HCT116 (cell line): ENCODE results near the gene CNTNAP2. TPM values are rescaled to one million over a fixed set of nuclear protein-coding genes. Genes with fewer than 3 reads are reported as not detected.

Source experiments
- ATAC-seq: fragments of 200-7000 bp; cut with Tn5 transposase; 2 replicates; pipeline ENCODE4 v1.9.1; 2020; ENCODE audit warnings: mild to moderate bottlenecking, moderate library complexity
- BruUV-seq: library from RNA; stranded (reverse); fragments of 400-500 nt; replicated peaks from 2 replicates; lab custom pipeline; 2021; lab: Mats Ljungman, UMichigan
- CTCF ChIA-PET: fragments of 300-600 bp; sonication (Branson Sonifier 250); formaldehyde crosslinking; loops from one replicate; lab custom pipeline; 2021; ENCODE audit warnings: antibody characterized with exemption; lab: Charles Lee
- POLR2A ChIA-PET: fragments of 300-600, 350-600 bp; sonication (Branson Sonifier 250); formaldehyde crosslinking; loops from one replicate; lab custom pipeline; 2021; ENCODE audit warnings: antibody characterized with exemption; lab: Charles Lee
- RAD21 ChIA-PET, 2 experiments: fragments of 300-600 bp; sonication (Branson Sonifier 250); formaldehyde crosslinking; loops; one replicate each; lab custom pipeline; 2023; ENCODE audit warnings: low total read pairs in 2 of 2; ENCODE audit not compliant: uncharacterized antibody in 2 of 2, unreplicated experiment in 2 of 2, low non-redundant PET in 1 of 2; lab: Charles Lee
- DNase-seq: peaks from one replicate; pipeline ENCODE4 v3.0.0-alpha.2; 2010; ENCODE audit warnings: low read depth, low spot score
- H2AFZ ChIP-seq: fragments of 200-600 bp; shearing (Covaris generic), sonication (generic); 2 replicates; pipeline ENCODE4 v1.6.1; 2017; ENCODE audit warnings: low read depth, mixed run types, mixed read lengths, antibody characterized with exemption, low read length; ENCODE audit not compliant: poor library complexity, severe bottlenecking
- H3K27ac ChIP-seq: 2 replicates; pipeline ENCODE4 v1.5.1; 2012; ENCODE audit warnings: low read depth, low read length
- H3K27me3 ChIP-seq: fragments of 200-600 bp; sonication (generic); 2 replicates; pipeline ENCODE4 v1.6.1; 2016; ENCODE audit warnings: mixed run types, low read length, mixed read lengths; ENCODE audit not compliant: insufficient read depth
- H3K36me3 ChIP-seq, 2 experiments: fragments of 200-500 bp in 1 of 2; fragments of 200-600 bp in 1 of 2; sonication (Bioruptor generic) in 1 of 2; sonication (generic) in 1 of 2; 2 replicates each; pipeline versions ENCODE4 v1.5.1 to v1.6.1; 2014 to 2016; ENCODE audit warnings: low read length in 2 of 2, inconsistent platforms in 1 of 2, mixed read lengths in 1 of 2, mixed run types in 1 of 2; ENCODE audit not compliant: insufficient read depth in 2 of 2, control insufficient read depth in 1 of 2
- H3K4me1 ChIP-seq, 2 experiments: fragments of 200-600 bp in 1 of 2; sonication (generic) in 1 of 2; 2 replicates each; pipeline versions ENCODE4 v1.5.1 to v1.6.1; 2012 to 2017; ENCODE audit warnings: low read length in 2 of 2, inconsistent platforms in 1 of 2, mild to moderate bottlenecking in 1 of 2, mixed read lengths in 1 of 2, mixed run types in 1 of 2, moderate library complexity in 1 of 2; ENCODE audit not compliant: insufficient read depth in 2 of 2, control insufficient read depth in 1 of 2
- H3K4me2 ChIP-seq: fragments of 200-600 bp; sonication (generic); 2 replicates; pipeline ENCODE4 v1.6.1; 2017; ENCODE audit warnings: mixed run types, low read length, mixed read lengths
- H3K4me3 ChIP-seq, 2 experiments: fragments of 200-600 bp in 1 of 2; sonication (generic) in 1 of 2; replicated peaks in 1 of 2; 2 replicates each; pipeline ENCODE4 v1.5.1; 2011 to 2016; ENCODE audit warnings: low read length in 2 of 2, control low read depth in 1 of 2, low read depth in 1 of 2, mild to moderate bottlenecking in 1 of 2, mixed read lengths in 1 of 2, mixed run types in 1 of 2
- H3K79me2 ChIP-seq: fragments of 200-600 bp; sonication (generic); 2 replicates; pipeline ENCODE4 v1.6.1; 2017; ENCODE audit warnings: mild to moderate bottlenecking, mixed run types, low read length, moderate library complexity, mixed read lengths; ENCODE audit not compliant: insufficient read depth
- H3K9ac ChIP-seq: fragments of 200-600 bp; sonication (generic); 2 replicates; pipeline ENCODE4 v1.6.1; 2016; ENCODE audit warnings: low read length, mixed read lengths
- H3K9me2 ChIP-seq: fragments of 200-600 bp; sonication (generic), shearing (Covaris generic); 2 replicates; pipeline ENCODE4 v1.6.1; 2017; ENCODE audit warnings: mixed run types, mild to moderate bottlenecking, moderate library complexity; ENCODE audit not compliant: insufficient read depth
- H3K9me3 ChIP-seq, 2 experiments: fragments of 200-500 bp in 1 of 2; fragments of 200-600 bp in 1 of 2; sonication (Bioruptor generic) in 1 of 2; sonication (generic) in 1 of 2; 2 replicates each; pipeline ENCODE4 v1.6.1; 2014 to 2017; ENCODE audit warnings: low read length in 2 of 2, mixed read lengths in 2 of 2, inconsistent platforms in 1 of 2, low read depth in 1 of 2, mild to moderate bottlenecking in 1 of 2, mixed run types in 1 of 2, moderate library complexity in 1 of 2; ENCODE audit not compliant: control insufficient read depth in 1 of 2, insufficient read depth in 1 of 2
- H4K20me1 ChIP-seq: fragments of 200-600 bp; sonication (generic), shearing (Covaris generic); 2 replicates; pipeline ENCODE4 v1.6.1; 2017; ENCODE audit warnings: mixed run types, mild to moderate bottlenecking, moderate library complexity; ENCODE audit not compliant: insufficient read depth
- CEBPB ChIP-seq: IDR thresholded peaks from 2 replicates; pipeline ENCODE4 v1.6.1; 2012; ENCODE audit warnings: low read depth
- SRF ChIP-seq: IDR thresholded peaks from 2 replicates; pipeline ENCODE4 v1.6.1; 2012; ENCODE audit warnings: low read depth
- TCF7L2 ChIP-seq: IDR thresholded peaks from 2 replicates; pipeline ENCODE4 v1.7.0; 2011; ENCODE audit warnings: borderline replicate concordance, inconsistent platforms; ENCODE audit not compliant: insufficient read depth, insufficient read length; ENCODE audit errors: extremely low read depth
- intact Hi-C: fragments of 100-400 bp; cut with micrococcal nuclease; formaldehyde crosslinking; loops from 2 replicates; pipeline ENCODE4 v1.10.0; 2022
- total RNA-seq: library from RNA; stranded (reverse); gene quantifications from one replicate; pipeline ENCODE4 v1.2.1, GENCODE V29; 2021; ENCODE audit not compliant: unreplicated experiment
- TF ChIP-seq, protein P1 (sequence below): IDR thresholded peaks from 2 replicates; pipeline ENCODE4 v1.6.1; 2012
- TF ChIP-seq, protein P2 (sequence below): IDR thresholded peaks from 2 replicates; pipeline ENCODE4 v1.6.1; 2012
- TF ChIP-seq, protein P3 (sequence below): IDR thresholded peaks from 2 replicates; pipeline ENCODE4 v1.6.1; 2011; ENCODE audit warnings: mild to moderate bottlenecking, low read length, moderate library complexity; ENCODE audit not compliant: insufficient replicate concordance; ENCODE audit errors: extremely low read depth

CNTNAP2 gene
- total RNA-seq, 1 experiment from 2014 or later: 0.37 TPM

DNA sequence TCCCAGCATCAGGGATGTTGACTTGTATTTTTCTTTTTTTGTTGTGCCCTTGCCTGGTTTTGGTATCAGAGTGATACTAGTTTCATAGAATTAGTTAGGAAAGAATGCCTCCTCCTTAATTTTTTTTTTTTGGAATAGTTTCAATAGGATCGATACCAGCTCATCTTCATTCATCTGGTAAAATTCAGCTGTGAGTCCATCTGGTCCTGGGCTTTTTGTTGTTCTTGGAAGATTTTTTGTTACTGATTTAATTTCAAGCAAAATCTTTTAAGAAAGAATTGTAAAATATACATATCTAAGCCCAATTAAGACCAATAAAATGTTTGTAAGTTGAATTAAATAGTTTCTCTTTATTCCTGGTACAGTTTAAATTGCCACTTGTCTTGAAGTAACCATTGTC, 1159.5 kb downstream of the CNTNAP2 start:
- CTCF ChIA-PET: no interaction called here

More for the DNA sequence above, 1159.5 kb downstream of the CNTNAP2 start:
- H3K79me2 ChIP-seq: no peaks in the 10 kb centered on the region
- no peaks in the 10 kb centered on the region for H3K9me2 ChIP-seq
- H3K36me3 ChIP-seq: no peaks in the 10 kb centered on the region
- no peaks in the 10 kb centered on the region for H3K27me3 ChIP-seq
- TF ChIP-seq, protein P1, sequence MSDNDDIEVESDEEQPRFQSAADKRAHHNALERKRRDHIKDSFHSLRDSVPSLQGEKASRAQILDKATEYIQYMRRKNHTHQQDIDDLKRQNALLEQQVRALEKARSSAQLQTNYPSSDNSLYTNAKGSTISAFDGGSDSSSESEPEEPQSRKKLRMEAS: no peak
- TF ChIP-seq, protein P2, sequence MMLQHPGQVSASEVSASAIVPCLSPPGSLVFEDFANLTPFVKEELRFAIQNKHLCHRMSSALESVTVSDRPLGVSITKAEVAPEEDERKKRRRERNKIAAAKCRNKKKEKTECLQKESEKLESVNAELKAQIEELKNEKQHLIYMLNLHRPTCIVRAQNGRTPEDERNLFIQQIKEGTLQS: no peak
- TF ChIP-seq CEBPB: no peak
- TF ChIP-seq SRF: no peak
- TF ChIP-seq, protein P3, sequence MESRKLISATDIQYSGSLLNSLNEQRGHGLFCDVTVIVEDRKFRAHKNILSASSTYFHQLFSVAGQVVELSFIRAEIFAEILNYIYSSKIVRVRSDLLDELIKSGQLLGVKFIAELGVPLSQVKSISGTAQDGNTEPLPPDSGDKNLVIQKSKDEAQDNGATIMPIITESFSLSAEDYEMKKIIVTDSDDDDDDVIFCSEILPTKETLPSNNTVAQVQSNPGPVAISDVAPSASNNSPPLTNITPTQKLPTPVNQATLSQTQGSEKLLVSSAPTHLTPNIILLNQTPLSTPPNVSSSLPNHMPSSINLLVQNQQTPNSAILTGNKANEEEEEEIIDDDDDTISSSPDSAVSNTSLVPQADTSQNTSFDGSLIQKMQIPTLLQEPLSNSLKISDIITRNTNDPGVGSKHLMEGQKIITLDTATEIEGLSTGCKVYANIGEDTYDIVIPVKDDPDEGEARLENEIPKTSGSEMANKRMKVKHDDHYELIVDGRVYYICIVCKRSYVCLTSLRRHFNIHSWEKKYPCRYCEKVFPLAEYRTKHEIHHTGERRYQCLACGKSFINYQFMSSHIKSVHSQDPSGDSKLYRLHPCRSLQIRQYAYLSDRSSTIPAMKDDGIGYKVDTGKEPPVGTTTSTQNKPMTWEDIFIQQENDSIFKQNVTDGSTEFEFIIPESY: no peak
- no peak for TF ChIP-seq TCF7L2
- H3K9me3 ChIP-seq: peaks cover 3 to 8% of the 10 kb centered on the region in 2 experiments; a peak in 2 of 4 replicates
- ChIA-PET POLR2A (no interaction called here), RAD21 (no interaction called here)
- no peaks in the 10 kb centered on the region for H3K4me1 ChIP-seq
- no peak for ATAC-seq
- no peak overlapping the region for H2AFZ ChIP-seq
- no peak overlapping the region for H3K4me2 ChIP-seq
- H3K27ac ChIP-seq: no peak overlapping the region
- no peak overlapping the region for H3K4me3 ChIP-seq
- DNase-seq: no peak
- no peaks in the 10 kb centered on the region for H4K20me1 ChIP-seq
- intact Hi-C loops: no loop called here
- no TSS peak for BruUV-seq
- no peak overlapping the region for H3K9ac ChIP-seq
